ENCODE measurements around the gene MON2.
"Not testable (repeated sequence)": the region's sequence is repeated elsewhere in the genome, so short reads cannot be mapped to it uniquely, and the experiment has no call there.

MON2 gene, protein sequence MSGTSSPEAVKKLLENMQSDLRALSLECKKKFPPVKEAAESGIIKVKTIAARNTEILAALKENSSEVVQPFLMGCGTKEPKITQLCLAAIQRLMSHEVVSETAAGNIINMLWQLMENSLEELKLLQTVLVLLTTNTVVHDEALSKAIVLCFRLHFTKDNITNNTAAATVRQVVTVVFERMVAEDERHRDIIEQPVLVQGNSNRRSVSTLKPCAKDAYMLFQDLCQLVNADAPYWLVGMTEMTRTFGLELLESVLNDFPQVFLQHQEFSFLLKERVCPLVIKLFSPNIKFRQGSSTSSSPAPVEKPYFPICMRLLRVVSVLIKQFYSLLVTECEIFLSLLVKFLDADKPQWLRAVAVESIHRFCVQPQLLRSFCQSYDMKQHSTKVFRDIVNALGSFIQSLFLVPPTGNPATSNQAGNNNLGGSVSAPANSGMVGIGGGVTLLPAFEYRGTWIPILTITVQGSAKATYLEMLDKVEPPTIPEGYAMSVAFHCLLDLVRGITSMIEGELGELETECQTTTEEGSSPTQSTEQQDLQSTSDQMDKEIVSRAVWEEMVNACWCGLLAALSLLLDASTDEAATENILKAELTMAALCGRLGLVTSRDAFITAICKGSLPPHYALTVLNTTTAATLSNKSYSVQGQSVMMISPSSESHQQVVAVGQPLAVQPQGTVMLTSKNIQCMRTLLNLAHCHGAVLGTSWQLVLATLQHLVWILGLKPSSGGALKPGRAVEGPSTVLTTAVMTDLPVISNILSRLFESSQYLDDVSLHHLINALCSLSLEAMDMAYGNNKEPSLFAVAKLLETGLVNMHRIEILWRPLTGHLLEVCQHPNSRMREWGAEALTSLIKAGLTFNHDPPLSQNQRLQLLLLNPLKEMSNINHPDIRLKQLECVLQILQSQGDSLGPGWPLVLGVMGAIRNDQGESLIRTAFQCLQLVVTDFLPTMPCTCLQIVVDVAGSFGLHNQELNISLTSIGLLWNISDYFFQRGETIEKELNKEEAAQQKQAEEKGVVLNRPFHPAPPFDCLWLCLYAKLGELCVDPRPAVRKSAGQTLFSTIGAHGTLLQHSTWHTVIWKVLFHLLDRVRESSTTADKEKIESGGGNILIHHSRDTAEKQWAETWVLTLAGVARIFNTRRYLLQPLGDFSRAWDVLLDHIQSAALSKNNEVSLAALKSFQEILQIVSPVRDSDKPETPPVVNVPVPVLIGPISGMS (N-terminal part only)

DNA sequence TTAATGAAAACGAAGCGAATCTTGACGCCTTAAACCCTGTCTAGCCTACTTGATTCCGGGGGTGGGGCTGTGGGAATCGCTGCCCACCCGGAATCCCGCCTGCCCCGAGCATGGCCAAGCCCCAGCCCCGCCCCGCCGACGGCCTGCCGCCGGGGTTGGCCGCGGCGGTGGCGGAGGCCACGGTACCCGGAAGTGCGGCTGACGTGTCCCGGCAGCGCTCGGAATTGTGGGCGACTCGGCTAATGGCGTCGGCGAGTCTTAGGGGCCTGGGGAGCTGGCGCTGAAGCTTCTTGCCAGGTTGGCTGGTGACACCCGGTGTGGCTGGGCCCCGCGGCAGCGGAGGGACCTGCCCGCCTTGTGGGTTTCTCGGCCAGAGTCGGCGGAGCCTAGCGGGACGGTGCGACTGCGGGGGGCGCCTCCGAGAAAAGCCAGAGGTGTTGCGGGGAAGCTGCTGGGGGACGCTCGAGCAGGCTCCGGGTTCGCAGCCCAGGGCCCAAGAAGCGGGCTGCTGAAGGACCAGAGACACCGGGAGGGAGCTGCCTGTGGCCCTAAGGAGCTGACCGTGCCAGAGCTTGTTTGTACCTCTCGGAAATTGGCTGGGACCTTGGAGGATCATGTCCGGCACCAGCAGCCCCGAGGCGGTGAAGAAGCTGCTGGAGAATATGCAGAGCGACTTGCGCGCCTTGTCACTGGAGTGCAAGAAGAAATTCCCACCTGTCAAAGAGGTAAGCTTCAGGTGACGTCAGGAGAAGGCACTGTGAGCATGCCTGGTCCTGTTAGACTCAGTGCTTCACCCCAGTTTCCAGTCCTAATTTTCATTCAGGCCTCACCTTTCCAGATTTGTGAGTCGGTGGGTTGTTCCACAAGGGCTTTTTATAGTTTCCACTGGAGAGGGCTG lies at the start of gene MON2:
Gene MON2 (plus strand): TSS at position 233 of the 898 bp plus-strand sequence. CDS start 382 bp downstream, at position 615.
- peak; percentile 71 to 82 for DNase-seq

DNA sequence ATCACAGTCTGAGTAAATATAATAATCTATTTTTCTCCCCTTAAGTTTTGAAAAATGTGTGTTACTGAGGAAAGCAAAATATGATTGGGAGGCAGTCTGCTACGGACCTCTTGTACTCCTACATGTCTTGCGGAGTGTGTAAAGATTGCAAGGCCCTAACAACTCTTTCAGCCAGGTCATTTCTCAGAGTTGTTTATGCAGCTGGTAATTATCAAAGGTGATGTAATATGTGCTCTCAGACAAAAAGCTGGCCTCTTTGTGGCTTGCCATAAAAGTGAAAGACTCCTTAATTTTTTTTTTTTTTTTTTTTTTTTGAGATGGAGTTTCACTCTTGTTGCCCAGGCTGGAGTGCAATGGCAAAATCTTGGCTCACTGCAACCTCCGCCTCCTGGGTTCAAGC lies 40.5 kb upstream of the MON2 start:
- no peak for DNase-seq

DNA sequence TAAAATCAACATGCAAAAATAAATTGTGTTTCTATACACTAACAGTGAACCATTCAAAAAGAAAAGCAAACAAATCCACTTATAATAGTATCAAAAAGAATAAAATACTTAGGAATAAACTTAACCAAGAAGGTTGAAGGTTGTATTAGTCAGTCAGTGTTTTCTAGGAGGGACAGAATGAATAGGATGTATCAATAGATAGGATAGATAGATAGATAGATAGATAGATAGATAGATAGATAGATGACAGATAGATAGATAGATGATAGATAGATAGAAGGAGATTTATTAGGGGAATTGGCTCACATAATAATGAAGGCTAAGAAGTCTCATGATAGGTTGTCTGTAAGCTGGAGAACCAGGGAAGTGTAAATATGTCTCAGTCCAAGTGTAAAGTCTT lies 37.2 kb upstream of the MON2 start:
- DNase-seq, result no peak

DNA sequence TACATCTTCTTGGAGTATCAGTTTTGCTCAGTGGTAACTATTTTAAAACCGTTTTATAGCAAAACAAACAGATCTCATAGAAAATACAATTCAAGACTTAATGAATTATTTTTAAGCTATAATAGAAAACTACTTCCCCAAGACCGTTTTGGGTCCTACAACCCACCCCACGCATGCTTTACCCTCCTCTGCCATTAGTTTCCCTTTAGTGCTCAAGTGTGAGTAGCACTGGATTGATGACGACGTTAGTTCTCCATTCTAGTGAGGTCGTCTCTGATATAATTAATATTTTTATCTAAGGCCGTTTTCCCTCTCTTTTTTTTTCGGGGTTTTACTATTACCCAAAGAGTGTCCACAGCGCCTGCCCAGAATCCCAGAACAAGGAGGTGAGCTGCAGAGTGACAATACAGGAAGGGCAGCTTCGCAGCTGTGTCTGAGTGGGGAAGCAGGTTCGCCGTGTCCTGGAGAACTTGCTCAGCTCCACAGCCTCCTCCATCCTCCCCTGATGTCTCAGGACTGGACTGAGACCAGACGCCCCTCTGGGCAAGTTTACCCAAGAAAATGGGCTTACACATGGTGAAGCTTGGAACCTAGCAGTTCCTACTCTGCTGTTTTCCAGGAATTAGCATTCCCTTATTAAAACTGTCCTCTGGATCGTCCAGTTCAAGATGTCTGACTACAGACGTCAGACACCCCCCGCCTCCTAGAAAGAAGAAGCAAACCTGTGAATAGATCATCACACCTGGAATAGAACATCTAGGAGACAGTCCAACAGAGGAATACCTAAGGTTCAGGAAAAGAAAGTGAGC lies 31.9 kb upstream of the MON2 start:
- no peak for DNase-seq

DNA sequence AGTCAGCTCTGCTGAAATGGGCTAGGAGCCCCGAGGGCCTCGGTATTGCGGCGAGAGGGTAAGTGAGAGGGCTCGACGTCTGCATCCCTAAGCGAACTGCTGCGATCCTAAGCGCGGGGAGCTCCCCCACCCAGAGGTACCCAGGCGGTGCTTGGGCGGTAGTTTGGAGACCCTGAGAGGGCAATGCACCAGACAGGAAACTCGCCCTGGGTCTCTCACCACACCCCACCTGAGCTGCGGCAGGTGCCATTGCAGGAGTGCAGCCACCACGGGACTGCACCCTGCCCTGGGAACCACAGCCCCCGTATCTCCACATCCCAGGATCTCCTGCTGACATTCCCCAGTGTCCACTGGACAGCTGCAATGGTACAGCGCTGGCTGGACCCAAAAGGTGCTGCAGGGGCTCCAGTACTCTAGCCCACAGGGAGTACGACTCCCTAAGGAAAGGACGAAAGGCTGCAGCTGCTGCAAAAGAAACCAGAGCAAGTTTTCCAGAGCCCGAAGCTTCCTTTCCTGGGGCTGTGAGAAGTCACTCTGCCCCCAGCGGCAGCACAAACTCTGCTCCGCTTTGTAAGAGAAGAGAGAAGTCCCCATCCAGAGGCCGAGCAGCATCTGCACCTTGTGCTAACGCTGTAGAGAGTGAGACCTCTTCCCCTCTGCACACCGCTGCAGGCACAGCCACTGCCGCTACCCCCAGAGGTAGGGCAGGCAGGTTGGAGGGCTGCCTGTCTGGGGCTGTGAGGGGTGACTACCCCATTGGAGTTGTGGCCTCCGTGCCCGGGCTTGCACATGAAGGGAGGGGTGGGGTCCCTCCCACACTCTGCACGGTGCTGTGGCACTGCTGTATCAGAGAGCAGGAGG lies 31.1 kb upstream of the MON2 start:
- DNase-seq, result peak in 1 of 2 experiments; percentile 17

DNA sequence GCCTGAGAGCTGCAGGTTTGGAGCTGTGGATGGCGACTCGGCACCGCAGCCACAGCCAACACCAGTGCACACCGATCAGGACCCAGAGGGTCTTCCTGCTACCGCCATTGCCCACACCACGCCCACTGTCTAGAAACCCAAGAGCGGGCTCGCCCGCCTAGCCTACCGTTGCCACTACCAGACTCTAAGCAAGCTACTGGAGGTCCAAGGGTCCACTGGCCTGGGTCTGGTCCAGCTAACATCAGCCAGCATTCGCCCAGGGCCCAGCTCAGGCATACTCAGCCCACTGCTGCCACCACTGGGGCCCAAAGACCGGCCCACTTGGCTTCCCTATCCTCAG lies 30.5 kb upstream of the MON2 start:
- DNase-seq, result no peak

DNA sequence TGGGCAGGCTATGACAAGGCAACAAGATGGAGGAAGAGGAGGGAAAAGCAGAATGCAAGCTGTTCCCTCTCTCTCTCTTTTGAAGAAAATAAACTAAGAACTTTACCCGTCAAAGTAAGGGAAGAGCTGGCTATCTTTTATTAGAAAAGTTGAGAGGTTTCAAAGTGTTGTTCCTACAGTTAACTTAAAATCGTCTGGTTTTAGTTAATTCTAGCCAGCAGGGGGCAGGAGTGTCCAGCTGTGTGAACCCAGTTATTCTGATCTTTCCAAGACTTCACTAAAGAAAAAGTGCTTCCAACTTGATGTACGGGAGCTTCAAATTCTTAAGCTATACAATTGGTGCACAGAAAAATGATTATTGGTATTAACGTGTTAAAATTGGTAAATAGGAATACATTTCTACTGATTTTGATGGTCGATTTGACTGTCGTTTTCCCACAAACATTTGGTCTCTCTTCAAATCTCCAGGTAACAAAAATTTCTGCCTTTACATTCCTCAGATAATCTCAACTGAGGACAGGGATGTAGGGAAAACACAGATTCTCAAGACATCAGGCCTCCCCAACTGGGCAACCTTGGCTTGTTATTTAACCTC lies 28.4 kb upstream of the MON2 start:
- DNase-seq, result peak; percentile 7 to 60

DNA sequence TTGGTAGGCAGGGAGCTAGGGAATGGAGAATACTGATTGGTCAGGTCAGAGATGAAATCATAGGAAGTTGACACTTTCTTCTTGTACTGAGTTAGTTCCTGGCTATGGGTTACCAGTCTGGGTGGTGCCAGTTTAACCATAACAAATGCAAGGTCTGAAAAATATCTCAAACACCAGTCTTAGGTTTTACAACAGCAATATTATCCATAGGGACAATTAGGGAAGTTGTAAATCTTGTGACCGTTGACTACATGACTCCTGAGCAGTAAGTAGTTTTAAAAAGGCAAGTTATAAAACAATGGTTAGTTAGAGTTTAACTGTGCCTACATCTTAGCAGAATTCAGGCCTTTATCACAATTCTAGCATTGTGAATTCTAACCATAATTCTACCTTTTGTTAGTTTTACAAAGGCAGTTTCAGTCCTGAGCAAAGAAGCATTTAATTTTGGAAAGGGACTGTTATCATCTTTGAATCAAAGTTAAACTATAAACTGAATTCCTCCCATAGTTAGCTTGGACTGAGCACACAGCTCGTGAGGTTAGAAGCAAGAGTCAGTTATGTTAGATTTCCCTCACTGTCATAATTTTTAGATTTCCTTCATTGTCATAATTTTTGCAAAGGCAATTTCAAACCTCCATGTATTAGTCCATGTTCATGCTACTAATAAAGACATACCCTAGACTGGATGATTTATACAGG lies 19.7 kb upstream of the MON2 start:
- DNase-seq, result no peak

DNA sequence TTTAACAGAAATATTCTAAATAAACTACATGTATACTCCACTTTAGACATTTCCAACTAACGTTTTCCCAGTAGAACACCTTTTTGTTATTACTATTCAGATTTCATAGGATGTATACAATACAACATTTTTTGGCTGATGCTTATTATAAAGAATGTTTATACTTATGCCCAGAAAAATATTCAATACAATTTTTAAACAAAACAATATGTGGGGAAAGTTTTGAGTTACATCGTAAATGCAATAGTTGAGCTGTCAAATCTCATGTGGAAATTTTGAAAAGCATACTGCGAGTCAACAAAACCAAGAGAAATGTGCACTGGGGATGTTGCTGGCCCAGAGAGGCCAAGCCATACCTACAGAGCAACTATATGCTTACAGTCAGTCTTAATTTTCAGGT lies 18.2 kb upstream of the MON2 start:
- no peak for DNase-seq

DNA sequence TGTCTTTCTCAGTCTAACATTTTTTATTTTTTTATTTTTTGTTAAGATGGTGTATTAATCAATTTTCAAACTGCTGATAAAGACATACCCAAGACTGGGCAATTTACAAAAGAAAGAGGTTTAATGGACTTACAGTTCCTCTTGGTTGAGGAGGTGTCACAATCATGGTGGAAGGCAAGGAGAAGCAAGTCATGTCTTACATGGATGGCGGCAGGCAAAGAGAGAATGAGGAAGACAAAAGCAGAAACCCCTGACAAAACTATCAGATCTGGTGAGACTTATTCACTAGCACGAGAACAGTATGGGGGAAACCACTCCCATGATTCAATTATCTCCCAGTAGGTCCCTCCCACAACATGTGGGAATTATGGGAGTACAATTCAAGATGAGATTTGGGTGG lies 11.2 kb upstream of the MON2 start:
- DNase-seq, result not testable (repeated sequence)

DNA sequence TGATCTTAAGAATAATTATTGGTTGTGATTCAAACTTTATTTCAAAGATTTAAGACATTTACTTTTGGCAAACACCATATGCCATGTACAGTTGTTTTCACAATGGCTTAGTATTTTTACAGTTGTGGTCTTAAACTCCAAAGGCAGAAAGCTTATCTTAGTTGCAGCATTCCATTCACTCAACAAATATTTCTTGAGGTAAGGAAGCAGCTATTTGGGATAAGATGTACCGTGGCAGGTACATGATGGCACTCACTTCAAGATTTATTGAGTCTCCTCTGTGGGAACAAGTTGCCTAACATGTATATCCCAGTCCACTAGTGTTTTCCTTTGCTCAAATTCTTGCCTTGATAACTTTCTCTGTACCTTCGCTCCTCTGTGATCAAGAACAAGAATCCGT lies 8.0 kb upstream of the MON2 start:
- DNase-seq, result no peak

DNA sequence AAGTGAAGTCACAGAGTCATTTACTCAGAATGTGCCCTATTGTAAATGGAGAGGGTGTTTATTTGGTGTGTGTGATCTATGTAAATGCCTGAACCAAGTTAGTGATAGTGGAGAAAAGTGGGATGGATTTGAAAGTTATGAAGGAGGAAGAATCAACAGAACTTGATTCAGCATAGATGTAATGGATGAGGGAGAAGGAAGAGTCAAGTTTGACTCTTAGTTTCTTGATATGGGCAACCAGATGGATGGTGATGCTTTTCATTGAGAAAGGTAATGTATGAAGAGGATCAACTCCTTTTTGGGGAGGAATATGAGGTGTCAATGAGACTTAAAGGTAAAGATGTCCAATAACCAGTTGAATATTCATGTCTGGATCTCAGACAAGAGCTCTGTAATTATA lies 6.7 kb upstream of the MON2 start:
- DNase-seq, result no peak

DNA sequence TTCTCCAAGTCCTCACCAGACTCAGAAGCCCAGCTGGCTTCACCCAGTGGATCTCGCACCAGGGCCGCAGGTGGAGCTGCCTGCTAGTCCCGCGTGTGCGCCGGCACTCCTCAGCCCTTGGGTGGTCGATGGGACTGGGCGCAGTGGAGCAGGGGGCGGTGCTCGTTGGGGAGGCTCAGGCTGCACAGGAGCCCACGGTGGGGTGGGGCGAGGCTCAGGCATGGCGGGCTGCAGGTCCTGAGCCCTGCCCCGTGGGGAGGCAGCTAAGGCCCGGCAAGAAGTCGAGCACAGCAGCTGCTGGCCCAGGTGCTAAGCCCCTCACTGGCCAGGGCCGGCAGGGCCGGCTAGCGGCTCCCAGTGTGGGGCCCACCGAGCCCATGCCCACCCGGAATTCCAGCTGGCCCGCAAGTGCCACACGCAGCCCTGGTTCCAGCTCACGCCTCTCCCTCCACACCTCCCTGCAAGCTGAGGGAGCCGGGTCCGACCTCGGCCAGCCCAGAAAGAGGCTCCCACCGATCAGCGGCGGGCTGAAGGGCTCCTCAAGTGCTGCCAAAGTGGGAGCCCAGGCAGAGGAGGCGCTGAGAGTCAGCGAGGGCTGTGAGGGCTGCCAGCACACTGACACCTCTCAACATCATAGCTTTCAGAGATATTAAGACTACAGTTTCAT lies 5.3 kb upstream of the MON2 start:
- DNase-seq, result not testable (repeated sequence)

DNA sequence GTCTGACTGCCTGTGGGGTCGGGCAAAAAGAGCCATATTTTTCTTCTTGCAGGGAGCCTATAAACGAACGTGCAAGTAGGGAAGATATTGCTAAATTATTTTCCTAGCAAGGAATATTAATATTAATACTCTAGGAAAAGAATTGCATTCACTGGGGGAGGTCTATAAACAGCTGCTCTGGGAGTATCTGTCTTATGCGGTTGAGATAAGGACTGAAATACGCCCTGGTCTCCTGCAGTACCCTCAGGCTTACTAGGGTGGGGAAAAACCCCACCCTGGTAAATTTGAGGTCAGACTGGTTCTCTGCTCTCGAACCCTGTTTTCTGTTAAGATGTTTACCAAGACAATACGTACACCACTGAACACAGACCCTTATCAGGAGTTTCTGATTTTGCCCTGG lies 3.4 kb upstream of the MON2 start:
- DNase-seq, result not testable (repeated sequence)

DNA sequence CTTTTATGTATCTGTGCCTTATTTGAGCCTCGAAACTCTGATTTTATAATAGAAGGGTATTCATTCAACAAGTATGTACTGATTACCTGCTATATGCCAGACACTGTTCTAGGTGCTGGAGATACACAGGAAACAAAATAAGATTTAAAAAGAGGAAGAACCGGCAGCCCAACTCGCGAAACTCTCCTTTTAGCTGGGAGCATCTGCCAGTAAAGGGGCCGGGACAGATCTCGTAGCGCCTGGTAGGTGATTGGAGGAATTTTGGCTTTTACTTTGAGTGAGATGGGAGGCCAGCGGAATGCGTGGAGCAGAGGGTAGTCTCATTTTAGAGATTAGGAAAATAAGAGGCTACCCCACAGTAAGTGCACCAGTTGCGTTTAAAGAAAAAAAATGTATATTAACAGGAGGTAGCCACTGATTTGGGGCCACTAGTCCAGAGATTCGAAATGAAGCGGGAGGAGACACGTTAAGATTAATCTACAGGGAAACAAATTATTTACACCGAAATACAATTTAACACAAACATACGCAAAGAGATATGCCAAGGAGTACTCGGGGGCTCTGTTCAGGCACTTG lies 520 bp upstream of the MON2 start:
- peak in 1 of 2 experiments; percentile 43 for DNase-seq

DNA sequence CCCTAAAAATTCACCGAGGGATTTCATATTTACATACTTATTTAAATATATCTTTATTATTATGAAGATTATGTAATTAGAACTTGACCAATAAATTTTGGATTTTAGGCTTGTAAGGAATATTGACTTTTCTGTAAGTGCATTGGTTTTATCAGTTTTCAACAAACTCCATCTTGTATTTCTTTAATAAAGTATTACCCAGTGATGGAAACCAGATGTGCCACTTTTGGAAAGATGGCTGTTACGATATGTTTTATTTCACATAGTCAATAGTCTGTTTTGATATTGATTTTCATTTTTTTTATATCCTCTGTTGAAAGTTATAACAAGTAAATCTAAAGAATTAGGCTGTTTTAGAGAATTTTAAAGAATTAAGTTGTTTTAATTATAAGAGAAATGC lies 1.8 kb downstream of the MON2 start:
- no peak for DNase-seq

DNA sequence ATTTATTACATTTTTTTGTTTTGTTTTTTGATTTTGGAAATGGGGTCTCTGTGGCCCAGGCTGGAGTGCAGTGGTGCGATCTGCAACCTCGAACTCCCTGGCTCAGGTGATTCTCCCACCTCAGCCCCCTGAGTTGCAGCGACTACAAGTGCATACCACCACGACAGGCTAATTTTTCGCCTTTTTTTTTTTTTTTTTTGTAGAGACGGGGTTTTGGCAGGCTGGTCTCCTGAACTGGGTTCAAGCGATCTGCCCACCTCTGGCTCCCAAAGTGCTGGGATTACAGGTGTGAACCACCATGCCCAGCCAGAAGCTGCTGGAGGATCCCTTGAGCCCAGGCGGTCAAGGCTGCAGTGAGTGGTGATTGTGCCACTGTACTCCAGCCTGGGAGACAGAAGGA lies 2.3 kb downstream of the MON2 start:
- no peak for DNase-seq

DNA sequence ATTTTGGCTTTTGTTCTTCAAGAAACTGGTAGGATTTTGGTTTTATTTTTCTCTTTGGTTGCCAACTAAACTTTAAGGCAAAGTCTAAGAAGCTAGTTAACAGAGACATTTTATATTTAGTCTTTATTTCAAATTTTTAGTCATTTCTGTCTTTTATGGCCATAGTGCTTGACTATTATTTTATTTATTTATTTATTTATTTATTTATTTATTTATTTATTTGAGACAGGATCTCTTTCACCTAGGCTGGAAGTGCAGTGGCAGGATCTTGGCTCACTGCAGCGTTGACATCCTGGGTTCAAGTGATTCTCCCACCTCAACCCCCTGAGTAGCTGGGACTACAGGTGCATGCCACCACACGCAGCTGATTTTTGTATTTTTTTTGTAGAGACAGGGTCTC lies 3.1 kb downstream of the MON2 start:
- DNase-seq, result no peak
